Measurements from ENCODE around the gene ME2.

DNA sequence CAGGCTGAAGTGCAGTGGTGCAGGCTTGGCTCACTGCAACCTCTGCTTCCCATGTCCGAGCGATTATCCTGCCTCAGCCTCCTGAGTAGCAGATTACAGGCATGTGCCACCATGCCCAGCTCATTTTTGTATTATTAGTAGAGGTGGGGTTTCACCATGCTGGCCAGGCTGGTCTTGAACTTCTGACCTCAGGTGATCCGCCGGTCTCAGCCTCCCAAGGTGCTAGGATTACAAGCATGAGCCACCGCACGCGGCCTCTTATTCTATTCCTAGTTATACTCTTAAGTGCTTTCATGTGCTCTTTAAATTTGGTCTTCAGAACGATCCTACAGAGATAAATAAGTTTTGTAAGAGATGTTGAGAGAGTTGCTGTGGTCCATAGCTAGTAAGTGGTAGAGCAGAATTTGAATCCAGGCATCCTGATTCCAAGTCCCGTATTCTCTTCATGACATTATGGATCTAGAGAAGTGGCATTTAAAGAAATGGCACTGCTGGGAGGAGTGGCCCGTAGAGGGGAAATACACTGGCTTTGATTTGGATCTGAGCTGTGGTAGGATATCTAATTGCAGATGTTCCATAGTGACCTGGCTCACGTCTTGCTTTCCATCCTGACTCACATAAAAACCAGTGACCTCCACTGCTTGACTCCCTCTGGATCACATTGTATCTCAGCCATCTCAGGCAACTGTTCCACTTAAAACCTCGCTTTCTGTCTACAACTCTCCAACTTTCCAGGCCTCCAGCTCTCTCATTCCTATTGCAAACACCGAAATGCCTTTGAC, 22.8 kb upstream of the ME2 start:
- TF ChIP-seq, protein P1, sequence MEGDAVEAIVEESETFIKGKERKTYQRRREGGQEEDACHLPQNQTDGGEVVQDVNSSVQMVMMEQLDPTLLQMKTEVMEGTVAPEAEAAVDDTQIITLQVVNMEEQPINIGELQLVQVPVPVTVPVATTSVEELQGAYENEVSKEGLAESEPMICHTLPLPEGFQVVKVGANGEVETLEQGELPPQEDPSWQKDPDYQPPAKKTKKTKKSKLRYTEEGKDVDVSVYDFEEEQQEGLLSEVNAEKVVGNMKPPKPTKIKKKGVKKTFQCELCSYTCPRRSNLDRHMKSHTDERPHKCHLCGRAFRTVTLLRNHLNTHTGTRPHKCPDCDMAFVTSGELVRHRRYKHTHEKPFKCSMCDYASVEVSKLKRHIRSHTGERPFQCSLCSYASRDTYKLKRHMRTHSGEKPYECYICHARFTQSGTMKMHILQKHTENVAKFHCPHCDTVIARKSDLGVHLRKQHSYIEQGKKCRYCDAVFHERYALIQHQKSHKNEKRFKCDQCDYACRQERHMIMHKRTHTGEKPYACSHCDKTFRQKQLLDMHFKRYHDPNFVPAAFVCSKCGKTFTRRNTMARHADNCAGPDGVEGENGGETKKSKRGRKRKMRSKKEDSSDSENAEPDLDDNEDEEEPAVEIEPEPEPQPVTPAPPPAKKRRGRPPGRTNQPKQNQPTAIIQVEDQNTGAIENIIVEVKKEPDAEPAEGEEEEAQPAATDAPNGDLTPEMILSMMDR (IDR thresholded peaks at IDR 0.05), result no peak
- no peak for TF ChIP-seq POLR2A (IDR thresholded peaks at IDR 0.05)
